K562 (cell line): ENCODE data around the gene ZNF200. TPM values are rescaled to one million over a fixed set of nuclear protein-coding genes. Genes with fewer than 3 reads are reported as not detected.
A peak's percentile ranks its signal among the peaks of the same experiment; 100 is the strongest.

Source experiments
- ADNP ChIP-seq: fragments of 200-800 bp; sonication (Bioruptor generic); IDR thresholded peaks from 2 replicates; pipeline ENCODE4 v1.6.1; 2016; ENCODE audit warnings: missing genetic modification characterization, missing compliant biosample characterization
- AFF4 ChIP-seq: sonication (generic); formaldehyde crosslinking; IDR thresholded peaks from 2 replicates; pipeline ENCODE4 v1.8.0; 2023; ENCODE audit warnings: mild to moderate bottlenecking, missing genetic modification reagents
- BCOR ChIP-seq: fragments of 450-650 bp; IDR thresholded peaks from 2 replicates; pipeline ENCODE4 v1.6.1; 2016
- CTCFL ChIP-seq: IDR thresholded peaks from 2 replicates; pipeline ENCODE4 v1.6.1; 2011; ENCODE audit warnings: borderline replicate concordance, low read depth, mild to moderate bottlenecking, moderate library complexity, low read length; ENCODE audit not compliant: insufficient read depth, poor library complexity, severe bottlenecking
- HMBOX1 ChIP-seq: sonication (generic); IDR thresholded peaks from 2 replicates; pipeline ENCODE4 v1.6.1; 2016
- MCM7 ChIP-seq, 2 experiments: fragments of 450-650 bp; IDR thresholded peaks; 2 replicates each; pipeline ENCODE4 v1.6.1; 2016 to 2018
- NCOA2 ChIP-seq, 2 experiments: fragments of 450-650 bp; IDR thresholded peaks; 2 replicates each; pipeline ENCODE4 v1.6.1; 2018; ENCODE audit warnings: mild to moderate bottlenecking in 2 of 2, moderate library complexity in 1 of 2; ENCODE audit not compliant: partially characterized antibody in 2 of 2
- PHF21A ChIP-seq: fragments of 450-650 bp; IDR thresholded peaks from 2 replicates; pipeline ENCODE4 v1.6.1; 2017; ENCODE audit warnings: low read depth, borderline replicate concordance
- POLR2B ChIP-seq: fragments of 450-650 bp; IDR thresholded peaks from 2 replicates; pipeline ENCODE4 v1.6.1; 2018; ENCODE audit warnings: low read depth; ENCODE audit not compliant: partially characterized antibody
- RFX1 ChIP-seq: fragments of 450-650 bp; IDR thresholded peaks from 2 replicates; pipeline ENCODE4 v1.6.1; 2016; ENCODE audit warnings: mild to moderate bottlenecking, moderate library complexity
- SMC3 ChIP-seq: conservative IDR thresholded peaks from 2 replicates; pipeline ENCODE4 v1.6.1; 2011; ENCODE audit warnings: low read depth, low read length, improper control_type of control experiment; ENCODE audit not compliant: insufficient read depth
- ZNF764 ChIP-seq: fragments of 250-450 bp; sonication (Bioruptor Pico); IDR thresholded peaks from 2 replicates; pipeline ENCODE4 v1.4.0; 2020; ENCODE audit warnings: low read depth, mild to moderate bottlenecking, moderate library complexity
- polyA plus RNA-seq, 8 experiments: library from polyadenylated mRNA; depleted of rRNA in 4 of 8; stranded (reverse) in 5 of 8; unstranded in 3 of 8; fragments of >200 nt; fragmentation: Nextera tagmentation in 2 of 8; fragmentation: Illumina TruSeq in 1 of 8; extraction: Ambion mirVana in 2 of 8; extraction: Trizol in 1 of 8; gene quantifications; 2 replicates each; pipeline versions ENCODE4 v1.2.1 to v1.2.3, GENCODE V29; 2011 to 2014; ENCODE audit warnings: inconsistent platforms in 1 of 8, missing spikeins in 1 of 8
- total RNA-seq, 7 experiments: library from RNA; depleted of rRNA in 6 of 7; stranded (reverse); fragments of >200 nt in 6 of 7; fragmentation: Illumina TruSeq in 2 of 7; extraction: Trizol in 2 of 7; gene quantifications; 2 replicates each; pipeline versions ENCODE4 v1.2.1 to v1.2.3, GENCODE V29; 2011 to 2021; ENCODE audit warnings: low replicate concordance in 1 of 7
- TF ChIP-seq, protein P1 (sequence below), 2 experiments: fragments of 450-650 bp; conservative IDR thresholded peaks; 2 replicates each; pipeline ENCODE4 v1.6.1; 2017; ENCODE audit warnings: mild to moderate bottlenecking in 2 of 2, moderate library complexity in 2 of 2

The ZNF200 gene
- total and polyA plus RNA-seq, 9 of the 15 experiments (the other 6 are each of a cell fraction or from before 2014, with no cell fraction given) = 4.8 to 14.5 (median 9.2) TPM

- TF ChIP-seq, protein P1, sequence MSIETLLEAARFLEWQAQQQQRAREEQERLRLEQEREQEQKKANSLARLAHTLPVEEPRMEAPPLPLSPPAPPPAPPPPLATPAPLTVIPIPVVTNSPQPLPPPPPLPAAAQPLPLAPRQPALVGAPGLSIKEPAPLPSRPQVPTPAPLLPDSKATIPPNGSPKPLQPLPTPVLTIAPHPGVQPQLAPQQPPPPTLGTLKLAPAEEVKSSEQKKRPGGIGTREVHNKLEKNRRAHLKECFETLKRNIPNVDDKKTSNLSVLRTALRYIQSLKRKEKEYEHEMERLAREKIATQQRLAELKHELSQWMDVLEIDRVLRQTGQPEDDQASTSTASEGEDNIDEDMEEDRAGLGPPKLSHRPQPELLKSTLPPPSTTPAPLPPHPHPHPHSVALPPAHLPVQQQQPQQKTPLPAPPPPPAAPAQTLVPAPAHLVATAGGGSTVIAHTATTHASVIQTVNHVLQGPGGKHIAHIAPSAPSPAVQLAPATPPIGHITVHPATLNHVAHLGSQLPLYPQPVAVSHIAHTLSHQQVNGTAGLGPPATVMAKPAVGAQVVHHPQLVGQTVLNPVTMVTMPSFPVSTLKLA (conservative IDR thresholded peaks at IDR 0.05) = 0 out of 4 replicates have a peak, but pooled peaks have one; percentile 32 to 42
- TF ChIP-seq AFF4 (CRISPR knock-in tag) (no peak), RFX1 (no peak), POLR2B (no peak), CTCFL (peak; percentile 78), ADNP (tag) (0 out of 2 replicates have a peak, but pooled peaks have one; percentile 63), NCOA2 (IDR thresholded peaks at IDR 0.05; ENCODE audit: partially characterized antibody in 2 of 2) (no peak), BCOR (no peak), SMC3 (no peak), PHF21A (no peak), ZNF764 (0 out of 2 replicates have a peak, but pooled peaks have one; percentile 43), HMBOX1 (no peak), MCM7 (IDR thresholded peaks at IDR 0.05) (no peak)
These were observed 60.9 kb downstream of the ZNF200 start (continued) for GRCh38 chr16:3173892-3174617.
